SK-N-SH (cell line): ENCODE results near the gene TXNL4B. TPM values are rescaled to one million over a fixed set of nuclear protein-coding genes. Genes with fewer than 3 reads are reported as not detected.

ENCODE experiments used
- CTCF ChIA-PET: fragments of 300-600, 350-600 bp; formaldehyde crosslinking; extraction: SDS; loops from one replicate; lab custom pipeline; 2021; lab: Yijun Ruan, JAX
- POLR2A ChIA-PET: fragments of 350-600 bp; sonication (Branson Sonifier 250); formaldehyde crosslinking; extraction: SDS; loops from one replicate; lab custom pipeline; 2020; ENCODE audit warnings: antibody characterized with exemption, inconsistent platforms; lab: Yijun Ruan, JAX
- DNase-seq: peaks from one replicate; pipeline ENCODE4 v3.0.0; 2012
- H2AFZ ChIP-seq: fragments of 200-600 bp; sonication (generic); 2 replicates; pipeline ENCODE4 v1.8.1; 2016; ENCODE audit warnings: antibody characterized with exemption, mild to moderate bottlenecking, low read depth
- H3F3A ChIP-seq: fragments of 200-600 bp; sonication (generic); replicated peaks from 2 replicates; pipeline ENCODE3; 2016; ENCODE audit warnings: antibody characterized with exemption, mild to moderate bottlenecking; ENCODE audit not compliant: insufficient read depth
- H3K27ac ChIP-seq, 2 experiments: fragments of 200-500 bp in 1 of 2; fragments of 200-600 bp in 1 of 2; sonication (Bioruptor generic) in 1 of 2; sonication (generic), shearing (Covaris generic) in 1 of 2; 2 replicates each; pipeline versions ENCODE4 v1.5.1 to v1.6.1; 2014 to 2016; ENCODE audit warnings: low read depth in 2 of 2, inconsistent platforms in 1 of 2, low read length in 1 of 2, mild to moderate bottlenecking in 1 of 2, mixed read lengths in 1 of 2
- H3K27me3 ChIP-seq: fragments of 200-600 bp; sonication (generic), shearing (Covaris generic); 2 replicates; pipeline ENCODE4 v1.6.1; 2016; ENCODE audit warnings: mixed run types; ENCODE audit not compliant: insufficient read depth
- H3K36me3 ChIP-seq, 2 experiments: fragments of 200-500 bp in 1 of 2; fragments of 200-600 bp in 1 of 2; sonication (Bioruptor generic) in 1 of 2; sonication (generic) in 1 of 2; replicated peaks in 1 of 2; 2 replicates each; pipeline versions ENCODE3 to v1.5.1; 2014 to 2016; ENCODE audit warnings: low read length in 1 of 2, mild to moderate bottlenecking in 1 of 2; ENCODE audit not compliant: insufficient read depth in 2 of 2, control insufficient read depth in 1 of 2
- H3K4me1 ChIP-seq, 2 experiments: fragments of 200-500 bp in 1 of 2; fragments of 200-600 bp in 1 of 2; sonication (Bioruptor generic) in 1 of 2; sonication (generic), shearing (Covaris generic) in 1 of 2; 2 replicates each; pipeline versions ENCODE4 v1.5.1 to v1.6.1; 2014 to 2016; ENCODE audit warnings: low read depth in 1 of 2, low read length in 1 of 2, mixed run types in 1 of 2; ENCODE audit not compliant: insufficient read depth in 2 of 2, control insufficient read depth in 1 of 2
- H3K4me2 ChIP-seq: fragments of 200-600 bp; sonication (generic), shearing (Covaris generic); 2 replicates; pipeline ENCODE4 v1.6.1; 2017; ENCODE audit warnings: mixed run types
- H3K4me3 ChIP-seq, 2 experiments: fragments of 200-500 bp in 1 of 2; fragments of 200-600 bp in 1 of 2; sonication (Bioruptor generic) in 1 of 2; sonication (generic), shearing (Covaris generic) in 1 of 2; 2 replicates each; pipeline versions ENCODE4 v1.5.1 to v1.8.1; 2014 to 2016; ENCODE audit warnings: low read depth in 2 of 2, inconsistent platforms in 1 of 2, low read length in 1 of 2, mild to moderate bottlenecking in 1 of 2, mixed read lengths in 1 of 2, moderate library complexity in 1 of 2
- H3K79me2 ChIP-seq: fragments of 200-600 bp; sonication (generic); 2 replicates; pipeline ENCODE4 v1.8.1; 2017; ENCODE audit warnings: mild to moderate bottlenecking; ENCODE audit not compliant: insufficient read depth
- H3K9ac ChIP-seq: fragments of 200-600 bp; sonication (generic); 2 replicates; pipeline ENCODE4 v1.6.1; 2017; ENCODE audit warnings: mixed run types
- H3K9me2 ChIP-seq: fragments of 200-600 bp; sonication (generic); 2 replicates; pipeline ENCODE4 v1.6.1; 2017; ENCODE audit warnings: mixed run types
- H3K9me3 ChIP-seq: fragments of 200-600 bp; sonication (generic); 2 replicates; pipeline ENCODE4 v1.6.1; 2017; ENCODE audit warnings: mixed run types, mild to moderate bottlenecking, moderate library complexity
- H4K20me1 ChIP-seq: fragments of 200-600 bp; sonication (generic); 2 replicates; pipeline ENCODE4 v1.6.1; 2017; ENCODE audit warnings: mild to moderate bottlenecking, mixed run types; ENCODE audit not compliant: insufficient read depth
- ELF1 ChIP-seq: IDR thresholded peaks from 2 replicates; pipeline ENCODE4 v1.4.0; 2012
- EP300 ChIP-seq, 2 experiments: IDR thresholded peaks; 2 replicates each; pipeline versions ENCODE4 v1.4.0 to v1.6.1; 2012; ENCODE audit warnings: borderline replicate concordance in 1 of 2, low read depth in 1 of 2, low read length in 1 of 2
- EZH2phosphoT487 ChIP-seq: fragments of 200-600 bp; sonication (generic); IDR thresholded peaks from 2 replicates; pipeline ENCODE4 v1.6.1; 2017; ENCODE audit warnings: low read depth, mixed run types, mild to moderate bottlenecking, antibody characterized with exemption, moderate library complexity, borderline replicate concordance
- FOSL2 ChIP-seq: IDR thresholded peaks from 2 replicates; pipeline ENCODE4 v1.4.0; 2012; ENCODE audit warnings: low read depth, mild to moderate bottlenecking, moderate library complexity, borderline replicate concordance
- FOXJ3 ChIP-seq: sonication (generic); formaldehyde crosslinking; IDR thresholded peaks from 2 replicates; pipeline ENCODE4 v1.5.1; 2020; ENCODE audit warnings: mild to moderate bottlenecking, missing genetic modification reagents
- GABPA ChIP-seq: IDR thresholded peaks from 2 replicates; pipeline ENCODE4 v1.4.0; 2012; ENCODE audit warnings: low read depth, mild to moderate bottlenecking
- IRF3 ChIP-seq: fragments of 150-350 bp; IDR thresholded peaks from 2 replicates; pipeline ENCODE4 v1.6.1; 2016; ENCODE audit warnings: mild to moderate bottlenecking, low read depth, low read length
- MEF2A ChIP-seq: IDR thresholded peaks from 2 replicates; pipeline ENCODE4 v1.4.0; 2012; ENCODE audit warnings: low read depth, borderline replicate concordance
- MXI1 ChIP-seq: IDR thresholded peaks from 2 replicates; pipeline ENCODE4 v1.6.1; 2012; ENCODE audit warnings: mild to moderate bottlenecking, low read depth, low read length, improper control_type of control experiment
- NRF1 ChIP-seq: IDR thresholded peaks from 2 replicates; pipeline ENCODE4 v1.6.1; 2012; ENCODE audit warnings: low read depth, mild to moderate bottlenecking, low read length
- SIN3A ChIP-seq: IDR thresholded peaks from 2 replicates; pipeline ENCODE4 v1.6.1; 2012; ENCODE audit warnings: low read depth, mild to moderate bottlenecking, low read length, moderate library complexity, borderline replicate concordance
- TAF1 ChIP-seq: IDR thresholded peaks from 2 replicates; pipeline ENCODE4 v1.6.1; 2012; ENCODE audit warnings: low read depth, mild to moderate bottlenecking, low read length, moderate library complexity, borderline replicate concordance
- TCF12 ChIP-seq: IDR thresholded peaks from 2 replicates; pipeline ENCODE4 v1.4.0; 2012
- WGBS: methylation state at CpG from one replicate; pipeline ENCODE4 v1.1.6; 2017; ENCODE audit warnings: low lambda C conversion rate; 5-methylcytosine and 5-hydroxymethylcytosine counted together
- polyA plus RNA-seq, 3 experiments: library from polyadenylated mRNA; depleted of rRNA; stranded (reverse); fragments of >200 nt; gene quantifications; 2 replicates each; pipeline ENCODE4 v1.2.3, GENCODE V29; 2012
- TF ChIP-seq, protein P1 (sequence below): IDR thresholded peaks from 2 replicates; pipeline ENCODE4 v1.4.0; 2012; ENCODE audit warnings: low read depth, borderline replicate concordance
- TF ChIP-seq, protein P2 (sequence below): IDR thresholded peaks from 2 replicates; pipeline ENCODE4 v1.4.0; 2012; ENCODE audit warnings: low read depth
- TF ChIP-seq, protein P3 (sequence below): fragments of 150-350 bp; IDR thresholded peaks from 2 replicates; pipeline ENCODE4 v1.6.1; 2017; ENCODE audit warnings: antibody characterized with exemption, low read length, low read depth, borderline replicate concordance

The TXNL4B gene
- polyA plus RNA-seq, 1 of the 3 experiments (the other 2 are of a cell fraction) = 8.9 TPM

DNA sequence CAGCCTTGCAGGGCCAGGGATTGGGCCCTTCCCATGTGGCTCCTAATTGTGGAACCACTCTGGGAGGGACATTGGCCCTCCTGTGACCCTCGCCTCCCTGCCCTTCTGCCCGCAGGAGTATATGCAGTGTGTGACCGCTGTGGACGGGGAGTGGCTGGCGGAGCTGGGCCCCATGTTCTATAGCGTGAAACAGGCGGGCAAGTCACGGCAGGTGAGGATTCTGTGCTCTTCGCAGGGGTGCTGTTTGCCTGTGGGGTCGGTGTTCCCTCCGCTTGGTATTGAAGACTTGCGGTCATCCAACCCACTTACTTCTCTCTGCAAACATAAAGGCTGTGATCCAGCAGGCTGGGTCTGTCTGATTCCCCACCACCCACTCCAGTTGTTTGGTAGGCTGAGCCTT, 15.9 kb upstream of the TXNL4B start:
- POLR2A ChIA-PET = no interaction called here
- TF ChIP-seq FOSL2 = no peak
- TF ChIP-seq SIN3A = no peak
- TF ChIP-seq ELF1 = no peak
- no peak for TF ChIP-seq NRF1
- Histone ChIP-seq H2AFZ (no peak overlapping the region), H3K27ac (no peak overlapping the region), H3K27me3 (no peaks in the 10 kb centered on the region), H3K36me3 (peaks cover 24 to 85% of the 10 kb centered on the region in 2 experiments), H3K4me1 (no peaks in the 10 kb centered on the region), H3K4me3 (no peak overlapping the region), H3K9me3 (no peaks in the 10 kb centered on the region), H3K79me2 (no peaks in the 10 kb centered on the region), H3F3A (no peaks in the 10 kb centered on the region), H3K9ac (no peak overlapping the region), H3K9me2 (no peaks in the 10 kb centered on the region), H4K20me1 (no peaks in the 10 kb centered on the region), H3K4me2 (no peak overlapping the region)
- DNase-seq = no peak
- CTCF ChIA-PET = interaction anchor here (1.3 kb wide), 1 partner anchor 10 kb away, joined by 3 read pairs; no protein-coding TSS in a partner anchor
- 90% methylated on average over 10 of the region's 12 CpGs for WGBS

DNA sequence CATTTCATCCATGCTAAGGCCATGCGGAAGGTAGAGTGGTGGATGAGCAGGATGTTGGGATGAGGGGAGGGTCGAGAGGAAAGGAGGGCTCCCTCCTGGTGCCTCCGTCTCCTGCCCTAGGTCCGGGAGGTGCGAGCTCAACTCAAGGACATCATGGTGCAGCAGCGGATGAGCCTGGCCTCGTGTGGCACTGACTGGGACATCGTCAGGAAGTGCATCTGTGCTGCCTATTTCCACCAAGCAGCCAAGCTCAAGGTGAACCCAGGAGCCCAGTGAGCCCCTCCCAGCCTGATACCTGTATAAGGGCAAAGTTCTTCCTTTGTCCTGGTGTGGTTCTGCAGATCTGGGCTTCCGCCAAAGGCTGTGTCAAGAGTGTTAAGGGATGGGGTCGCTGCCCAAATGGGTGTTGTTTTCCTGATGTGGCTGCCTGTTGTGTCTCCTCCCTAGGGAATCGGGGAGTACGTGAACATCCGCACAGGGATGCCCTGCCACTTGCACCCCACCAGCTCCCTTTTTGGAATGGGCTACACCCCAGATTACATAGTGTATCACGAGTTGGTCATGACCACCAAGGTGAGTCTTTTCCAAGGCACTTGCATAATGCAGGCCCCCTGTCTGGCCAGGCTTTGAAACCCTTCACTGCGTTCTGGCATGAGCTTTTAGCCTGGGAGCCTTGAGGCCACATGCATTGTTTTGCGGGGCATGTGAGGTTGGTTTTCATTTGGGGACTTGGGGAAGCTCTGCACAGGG, 15.1 kb upstream of the TXNL4B start:
- CTCF ChIA-PET = interaction anchor here (1.3 kb wide), 1 partner anchor 9 kb away, joined by 3 read pairs; no protein-coding TSS in a partner anchor

More for the DNA sequence above, 15.1 kb upstream of the TXNL4B start:
- Histone ChIP-seq H2AFZ (no peak overlapping the region), H3K9ac (no peak overlapping the region), H3K79me2 (no peaks in the 10 kb centered on the region), H3K4me3 (no peak overlapping the region), H3K9me2 (no peaks in the 10 kb centered on the region), H4K20me1 (no peaks in the 10 kb centered on the region), H3K36me3 (peaks cover 28 to 93% of the 10 kb centered on the region in 2 experiments), H3F3A (no peaks in the 10 kb centered on the region), H3K4me2 (no peak overlapping the region), H3K4me1 (no peaks in the 10 kb centered on the region), H3K27me3 (no peaks in the 10 kb centered on the region), H3K9me3 (no peaks in the 10 kb centered on the region), H3K27ac (no peak overlapping the region)
- POLR2A ChIA-PET = no interaction called here
- no peak for DNase-seq
- TF ChIP-seq GABPA (no peak), EZH2phosphoT487 (no peak), FOSL2 (no peak), MEF2A (no peak), IRF3 (no peak), EP300 (IDR thresholded peaks at IDR 0.05; ENCODE audit: borderline replicate concordance in 1 of 2, low read depth in 1 of 2, low read length in 1 of 2) (no peak), TCF12 (no peak), MXI1 (no peak), SIN3A (no peak), FOXJ3 (CRISPR knock-in tag) (no peak), TAF1 (no peak), ELF1 (no peak)
- TF ChIP-seq, protein P1, sequence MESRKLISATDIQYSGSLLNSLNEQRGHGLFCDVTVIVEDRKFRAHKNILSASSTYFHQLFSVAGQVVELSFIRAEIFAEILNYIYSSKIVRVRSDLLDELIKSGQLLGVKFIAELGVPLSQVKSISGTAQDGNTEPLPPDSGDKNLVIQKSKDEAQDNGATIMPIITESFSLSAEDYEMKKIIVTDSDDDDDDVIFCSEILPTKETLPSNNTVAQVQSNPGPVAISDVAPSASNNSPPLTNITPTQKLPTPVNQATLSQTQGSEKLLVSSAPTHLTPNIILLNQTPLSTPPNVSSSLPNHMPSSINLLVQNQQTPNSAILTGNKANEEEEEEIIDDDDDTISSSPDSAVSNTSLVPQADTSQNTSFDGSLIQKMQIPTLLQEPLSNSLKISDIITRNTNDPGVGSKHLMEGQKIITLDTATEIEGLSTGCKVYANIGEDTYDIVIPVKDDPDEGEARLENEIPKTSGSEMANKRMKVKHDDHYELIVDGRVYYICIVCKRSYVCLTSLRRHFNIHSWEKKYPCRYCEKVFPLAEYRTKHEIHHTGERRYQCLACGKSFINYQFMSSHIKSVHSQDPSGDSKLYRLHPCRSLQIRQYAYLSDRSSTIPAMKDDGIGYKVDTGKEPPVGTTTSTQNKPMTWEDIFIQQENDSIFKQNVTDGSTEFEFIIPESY = no peak
- TF ChIP-seq, protein P2, sequence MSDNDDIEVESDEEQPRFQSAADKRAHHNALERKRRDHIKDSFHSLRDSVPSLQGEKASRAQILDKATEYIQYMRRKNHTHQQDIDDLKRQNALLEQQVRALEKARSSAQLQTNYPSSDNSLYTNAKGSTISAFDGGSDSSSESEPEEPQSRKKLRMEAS = no peak
- TF ChIP-seq, protein P3, sequence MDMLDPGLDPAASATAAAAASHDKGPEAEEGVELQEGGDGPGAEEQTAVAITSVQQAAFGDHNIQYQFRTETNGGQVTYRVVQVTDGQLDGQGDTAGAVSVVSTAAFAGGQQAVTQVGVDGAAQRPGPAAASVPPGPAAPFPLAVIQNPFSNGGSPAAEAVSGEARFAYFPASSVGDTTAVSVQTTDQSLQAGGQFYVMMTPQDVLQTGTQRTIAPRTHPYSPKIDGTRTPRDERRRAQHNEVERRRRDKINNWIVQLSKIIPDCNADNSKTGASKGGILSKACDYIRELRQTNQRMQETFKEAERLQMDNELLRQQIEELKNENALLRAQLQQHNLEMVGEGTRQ = no peak
- WGBS = 91% methylated on average over 15 of the region's 16 CpGs
